Loucy (cell line): ENCODE data around the gene WFDC12.

Experiments used
- CTCF ChIP-seq: fragments of 200-600 bp; sonication (generic); conservative IDR thresholded peaks from 2 replicates; pipeline ENCODE4 v1.5.1; 2014; ENCODE audit warnings: mild to moderate bottlenecking, antibody characterized with exemption, low read length
- EZH2phosphoT487 ChIP-seq: fragments of 200-600 bp; IDR thresholded peaks from 2 replicates; pipeline ENCODE4 v1.6.1; 2018; ENCODE audit warnings: antibody characterized with exemption, mild to moderate bottlenecking, moderate library complexity, borderline replicate concordance

- no peak for TF ChIP-seq EZH2phosphoT487
- no peak for TF ChIP-seq CTCF
Measured at GRCh38 chr20:45083127-45083526, 41.1 kb downstream of the WFDC12 start.
